HTERT RPE-1 (cell line): ENCODE data around the gene PPP2R5C.

Experiments used
- in situ Hi-C: fragments of 300-500 bp; cut with MboI; formaldehyde crosslinking; loops from 4 replicates; pipeline ENCODE4 v1.14.3; 2020; ENCODE audit warnings: low sequenced_read_pairs

The PPP2R5C gene

GRCh38 chr14:101882141-101882935, 120.8 kb downstream of the PPP2R5C start:
- in situ Hi-C loops, result no loop called here

- in situ Hi-C loops, result no loop called here
Measured at GRCh38 chr14:101884089-101884933, 122.8 kb downstream of the PPP2R5C start.

GRCh38 chr14:101884934-101885576, 123.5 kb downstream of the PPP2R5C start:
- in situ Hi-C loops, result no loop called here

GRCh38 chr14:101887219-101887618, 125.7 kb downstream of the PPP2R5C start:
- in situ Hi-C loops, result no loop called here

- in situ Hi-C loops, result no loop called here
Measured at GRCh38 chr14:101888182-101888581, 126.7 kb downstream of the PPP2R5C start.

GRCh38 chr14:101889366-101889765, 127.9 kb downstream of the PPP2R5C start:
- in situ Hi-C loops, result no loop called here

- in situ Hi-C loops, result no loop called here
Measured at GRCh38 chr14:101889898-101890297, 128.4 kb downstream of the PPP2R5C start.

- in situ Hi-C loops, result no loop called here
Measured at GRCh38 chr14:101891471-101891870, 130.0 kb downstream of the PPP2R5C start.

- in situ Hi-C loops, result no loop called here
Measured at GRCh38 chr14:101893759-101894158, 132.2 kb downstream of the PPP2R5C start.

- in situ Hi-C loops, result no loop called here
Measured at GRCh38 chr14:101894365-101895081, 133.0 kb downstream of the PPP2R5C start.

- in situ Hi-C loops, result no loop called here
Measured at GRCh38 chr14:101895256-101895655, 133.7 kb downstream of the PPP2R5C start.

- in situ Hi-C loops, result no loop called here
Measured at GRCh38 chr14:101897326-101897725, 135.8 kb downstream of the PPP2R5C start.

GRCh38 chr14:101898416-101898815, 136.9 kb downstream of the PPP2R5C start:
- in situ Hi-C loops, result no loop called here

GRCh38 chr14:101899263-101899662, 137.8 kb downstream of the PPP2R5C start:
- in situ Hi-C loops, result no loop called here

GRCh38 chr14:101900253-101900652, 138.7 kb downstream of the PPP2R5C start:
- in situ Hi-C loops, result no loop called here

- in situ Hi-C loops, result no loop called here
Measured at GRCh38 chr14:101903111-101903561, 141.6 kb downstream of the PPP2R5C start.

GRCh38 chr14:101905614-101906013, 144.1 kb downstream of the PPP2R5C start:
- in situ Hi-C loops, result no loop called here

GRCh38 chr14:101906645-101907044, 145.1 kb downstream of the PPP2R5C start:
- in situ Hi-C loops, result no loop called here

GRCh38 chr14:101907619-101908018, 146.1 kb downstream of the PPP2R5C start:
- in situ Hi-C loops, result no loop called here

- in situ Hi-C loops, result no loop called here
Measured at GRCh38 chr14:101908795-101909194, 147.3 kb downstream of the PPP2R5C start.
